ENCODE results near the gene ADAMTSL3.

The ADAMTSL3 gene

DNA sequence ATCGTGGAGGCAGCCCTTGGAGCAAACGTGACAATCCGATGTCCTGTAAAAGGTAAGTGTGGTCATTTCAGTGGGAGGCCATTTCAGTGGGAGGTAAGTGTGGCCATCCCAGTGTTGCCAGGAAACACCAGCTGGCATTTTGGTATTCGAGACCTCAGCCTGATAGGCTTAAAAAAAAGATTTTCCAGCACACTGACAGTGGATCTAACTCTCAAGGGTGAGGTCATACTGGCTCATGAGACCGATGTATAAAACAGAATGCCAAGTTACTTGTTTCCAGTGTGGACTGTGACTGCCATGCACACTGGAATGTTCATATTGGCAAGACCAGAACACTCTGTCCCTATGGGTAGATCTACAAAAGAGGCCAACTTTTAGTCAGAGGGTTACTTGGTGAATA, 337.2 kb downstream of the ADAMTSL3 start:
- H3F3A ChIP-seq (ENCODE audit: low read depth), result no peaks in the 10 kb centered on the region
- no peaks in the 10 kb centered on the region for H3K9me2 ChIP-seq (replicated peaks; ENCODE audit: low read depth, low read length)
- H3K79me2 ChIP-seq (ENCODE audit: insufficient read depth, low read length), result no peaks in the 10 kb centered on the region
- H4K20me1 ChIP-seq (ENCODE audit: insufficient read depth, low read length, poor library complexity, severe bottlenecking), result no peaks in the 10 kb centered on the region
- H3K36me3 ChIP-seq (ENCODE audit: insufficient read depth, low read length), result no peaks in the 10 kb centered on the region
- no peak overlapping the region for H3K4me2 ChIP-seq (ENCODE audit: low read depth, low read length, poor library complexity, severe bottlenecking)
- H3K4me3 ChIP-seq (ENCODE audit: low read length, poor library complexity, severe bottlenecking), result no peak overlapping the region
- no peak overlapping the region for H3K9ac ChIP-seq (ENCODE audit: low read depth, low read length, poor library complexity, severe bottlenecking)
- no peaks in the 10 kb centered on the region for H3K27me3 ChIP-seq (ENCODE audit: insufficient read depth, low read length, poor library complexity, severe bottlenecking)
- H2AFZ ChIP-seq (ENCODE audit: low read length), result no peak overlapping the region
- no peak for TF ChIP-seq EZH2phosphoT487 (IDR thresholded peaks at IDR 0.05; ENCODE audit: borderline replicate concordance)
- TF ChIP-seq, protein P1, sequence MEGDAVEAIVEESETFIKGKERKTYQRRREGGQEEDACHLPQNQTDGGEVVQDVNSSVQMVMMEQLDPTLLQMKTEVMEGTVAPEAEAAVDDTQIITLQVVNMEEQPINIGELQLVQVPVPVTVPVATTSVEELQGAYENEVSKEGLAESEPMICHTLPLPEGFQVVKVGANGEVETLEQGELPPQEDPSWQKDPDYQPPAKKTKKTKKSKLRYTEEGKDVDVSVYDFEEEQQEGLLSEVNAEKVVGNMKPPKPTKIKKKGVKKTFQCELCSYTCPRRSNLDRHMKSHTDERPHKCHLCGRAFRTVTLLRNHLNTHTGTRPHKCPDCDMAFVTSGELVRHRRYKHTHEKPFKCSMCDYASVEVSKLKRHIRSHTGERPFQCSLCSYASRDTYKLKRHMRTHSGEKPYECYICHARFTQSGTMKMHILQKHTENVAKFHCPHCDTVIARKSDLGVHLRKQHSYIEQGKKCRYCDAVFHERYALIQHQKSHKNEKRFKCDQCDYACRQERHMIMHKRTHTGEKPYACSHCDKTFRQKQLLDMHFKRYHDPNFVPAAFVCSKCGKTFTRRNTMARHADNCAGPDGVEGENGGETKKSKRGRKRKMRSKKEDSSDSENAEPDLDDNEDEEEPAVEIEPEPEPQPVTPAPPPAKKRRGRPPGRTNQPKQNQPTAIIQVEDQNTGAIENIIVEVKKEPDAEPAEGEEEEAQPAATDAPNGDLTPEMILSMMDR (conservative IDR thresholded peaks at IDR 0.05; ENCODE audit: low read length), result no peak
- no peaks in the 10 kb centered on the region for H3K4me1 ChIP-seq (ENCODE audit: insufficient read depth, low read length, poor library complexity, severe bottlenecking)
- H3K9me3 ChIP-seq (ENCODE audit: insufficient read depth, low read depth, low read length), result no peaks in the 10 kb centered on the region

DNA sequence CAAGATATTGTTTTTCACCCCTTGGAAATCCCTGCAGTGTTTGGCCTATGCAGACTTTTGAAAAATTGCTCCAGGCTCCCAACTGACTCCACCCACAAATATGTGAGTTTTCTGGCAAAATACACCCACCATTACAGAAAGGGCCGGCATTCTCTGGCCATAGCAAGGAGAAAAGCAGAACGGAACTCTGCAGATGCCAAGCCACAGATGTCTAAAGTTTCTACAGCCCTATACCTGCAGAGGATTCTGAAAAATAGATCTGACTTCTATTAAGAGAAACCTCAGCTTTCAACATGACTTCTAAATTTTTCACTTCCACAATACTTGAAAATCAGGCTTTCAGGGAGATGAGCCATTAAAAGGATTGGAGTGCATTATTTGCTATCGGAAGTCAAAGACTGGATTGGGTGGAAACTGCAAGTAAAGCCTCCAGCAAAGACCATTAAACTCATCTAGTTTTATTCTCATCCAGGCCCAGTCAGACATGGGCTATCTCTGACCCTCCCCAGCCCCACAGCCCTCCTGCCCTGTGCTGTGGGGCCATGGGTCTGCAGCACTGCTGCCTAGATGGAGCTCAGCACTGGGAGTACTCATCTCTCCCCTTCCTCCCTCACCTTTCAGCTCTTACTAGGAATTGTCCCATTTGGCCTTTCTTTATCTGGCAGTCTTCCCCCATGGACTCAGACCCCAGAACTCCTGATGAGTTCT, 338.6 kb downstream of the ADAMTSL3 start:
- Histone ChIP-seq H3K27me3 (ENCODE audit: insufficient read depth, low read length, poor library complexity, severe bottlenecking) (no peaks in the 10 kb centered on the region), H4K20me1 (ENCODE audit: insufficient read depth, low read length, poor library complexity, severe bottlenecking) (no peaks in the 10 kb centered on the region), H3F3A (ENCODE audit: low read depth) (no peaks in the 10 kb centered on the region), H2AFZ (ENCODE audit: low read length) (no peak overlapping the region), H3K36me3 (ENCODE audit: insufficient read depth, low read length) (no peaks in the 10 kb centered on the region), H3K4me3 (ENCODE audit: low read length, poor library complexity, severe bottlenecking) (no peak overlapping the region), H3K4me2 (ENCODE audit: low read depth, low read length, poor library complexity, severe bottlenecking) (no peak overlapping the region), H3K4me1 (ENCODE audit: insufficient read depth, low read length, poor library complexity, severe bottlenecking) (no peaks in the 10 kb centered on the region), H3K9me3 (ENCODE audit: insufficient read depth, low read depth, low read length) (no peaks in the 10 kb centered on the region), H3K79me2 (ENCODE audit: insufficient read depth, low read length) (no peaks in the 10 kb centered on the region), H3K9ac (ENCODE audit: low read depth, low read length, poor library complexity, severe bottlenecking) (no peak overlapping the region), H3K9me2 (replicated peaks; ENCODE audit: low read depth, low read length) (no peaks in the 10 kb centered on the region)
- no peak for TF ChIP-seq EZH2phosphoT487 (IDR thresholded peaks at IDR 0.05; ENCODE audit: borderline replicate concordance)
- TF ChIP-seq, protein P1 (conservative IDR thresholded peaks at IDR 0.05; ENCODE audit: low read length), result no peak

- Histone ChIP-seq H3F3A (ENCODE audit: low read depth) (no peaks in the 10 kb centered on the region), H3K4me2 (ENCODE audit: low read depth, low read length, poor library complexity, severe bottlenecking) (no peak overlapping the region), H3K79me2 (ENCODE audit: insufficient read depth, low read length) (no peaks in the 10 kb centered on the region), H3K4me1 (ENCODE audit: insufficient read depth, low read length, poor library complexity, severe bottlenecking) (no peaks in the 10 kb centered on the region), H3K27me3 (ENCODE audit: insufficient read depth, low read length, poor library complexity, severe bottlenecking) (no peaks in the 10 kb centered on the region), H3K9me2 (replicated peaks; ENCODE audit: low read depth, low read length) (no peaks in the 10 kb centered on the region), H3K9me3 (ENCODE audit: insufficient read depth, low read depth, low read length) (no peaks in the 10 kb centered on the region), H3K9ac (ENCODE audit: low read depth, low read length, poor library complexity, severe bottlenecking) (no peak overlapping the region), H3K4me3 (ENCODE audit: low read length, poor library complexity, severe bottlenecking) (no peak overlapping the region), H2AFZ (ENCODE audit: low read length) (no peak overlapping the region), H4K20me1 (ENCODE audit: insufficient read depth, low read length, poor library complexity, severe bottlenecking) (no peaks in the 10 kb centered on the region), H3K36me3 (ENCODE audit: insufficient read depth, low read length) (no peaks in the 10 kb centered on the region)
- no peak for TF ChIP-seq EZH2phosphoT487 (IDR thresholded peaks at IDR 0.05; ENCODE audit: borderline replicate concordance)
- TF ChIP-seq, protein P1 (conservative IDR thresholded peaks at IDR 0.05; ENCODE audit: low read length), result no peak
Measured at GRCh38 chr15:83993591-83993990, 339.7 kb downstream of the ADAMTSL3 start.
